Sigmoid colon (tissue), 7 donors: Measurements from ENCODE around the gene CNTN1. TPM values are rescaled to one million over a fixed set of nuclear protein-coding genes. Genes with fewer than 3 reads are reported as not detected.

Experiments
- DNase-seq: peaks from one replicate; pipeline ENCODE4 v3.0.0-alpha.2; 2019
- H3K27ac ChIP-seq, 4 donors: fragments of 200-600 bp; sonication (generic); one replicate each; pipeline ENCODE4 v1.5.1; 2016 to 2019; ENCODE audit warnings: mild to moderate bottlenecking in 1 of 4
- H3K27me3 ChIP-seq, 3 donors: fragments of 200-600 bp; sonication (generic); one replicate each; pipeline ENCODE4 v1.5.1; 2019; ENCODE audit warnings: mild to moderate bottlenecking in 1 of 3
- H3K36me3 ChIP-seq, 4 donors: fragments of 200-600 bp; sonication (generic); one replicate each; pipeline ENCODE4 v1.5.1; 2016 to 2019
- H3K4me1 ChIP-seq, 4 donors: fragments of 200-600 bp; sonication (generic); one replicate each; pipeline ENCODE4 v1.5.1; 2017 to 2019
- H3K4me3 ChIP-seq, 4 donors: fragments of 200-600 bp; sonication (generic); one replicate each; pipeline ENCODE4 v1.5.1; 2017 to 2019; ENCODE audit warnings: mild to moderate bottlenecking in 2 of 4, moderate library complexity in 1 of 4
- H3K9me3 ChIP-seq, 4 donors: fragments of 200-600 bp in 3 of 4; sonication (generic) in 3 of 4; one replicate each; pipeline versions ENCODE4 v1.5.1 to v1.6.1; 2013 to 2019
- CTCF ChIP-seq, 4 experiments: fragments of 450-650 bp in 3 of 4; fragments of 200-600 bp in 1 of 4; IDR thresholded peaks; one replicate each; pipeline ENCODE4 v1.5.1; 2016 to 2019; ENCODE audit warnings: antibody characterized with exemption in 4 of 4, mild to moderate bottlenecking in 3 of 4, moderate library complexity in 2 of 4
- EP300 ChIP-seq, 4 donors: sonication (generic); formaldehyde crosslinking; IDR thresholded peaks; one replicate each; pipeline ENCODE4 v1.6.1; 2017; ENCODE audit warnings: antibody characterized with exemption in 4 of 4
- POLR2A ChIP-seq, 2 donors: fragments of 450-650 bp; IDR thresholded peaks; one replicate each; pipeline ENCODE4 v1.6.1; 2016; ENCODE audit warnings: antibody characterized with exemption in 2 of 2, mild to moderate bottlenecking in 2 of 2, moderate library complexity in 2 of 2
- POLR2AphosphoS5 ChIP-seq, 4 donors: sonication (generic); formaldehyde crosslinking; IDR thresholded peaks; one replicate each; pipeline ENCODE4 v1.6.1; 2017; ENCODE audit warnings: antibody characterized with exemption in 4 of 4
- WGBS, 2 donors: extraction: QIAGEN DNeasy Blood & Tissue Kit; methylation state at CpG; one replicate each; pipeline ENCODE4 v1.1.7; 2013; 5-methylcytosine and 5-hydroxymethylcytosine counted together
- intact Hi-C: fragments of 100-400 bp; cut with DNase I; formaldehyde crosslinking; loops from one replicate; pipeline ENCODE4 v1.15.1; 2023
- polyA plus RNA-seq, 3 donors: library from polyadenylated mRNA; stranded (reverse); fragments of 200-250 nt; gene quantifications; one replicate each; pipeline ENCODE4 v1.2.3, GENCODE V29; 2013
- total RNA-seq, 4 donors: library from RNA; depleted of rRNA; stranded (reverse); fragments of >200 nt; gene quantifications; one replicate each; pipeline ENCODE4 v1.1.0, GENCODE V29; 2016
- donor health status: healthy with polysubstance abuse.
- donor health status: Bipolar disorder and iron deficiency.
- donor health status: healthy.

CNTN1 gene
- total and polyA plus RNA-seq, 7 donors, result 0.46 to 23.2 (median 5.9) TPM

GRCh38 chr12:40820794-40821484, 128.7 kb downstream of the CNTN1 start:
- intact Hi-C loops, result no loop called here
- Histone ChIP-seq H3K4me1 (no peaks in the 10 kb centered on the region), H3K27me3 (no peaks in the 10 kb centered on the region), H3K27ac (no peak overlapping the region), H3K4me3 (no peak overlapping the region), H3K36me3 (no peaks in the 10 kb centered on the region), H3K9me3 (no peaks in the 10 kb centered on the region)
- WGBS, 2 donors, result 27 to 46% methylated on average over 2 of the region's 2 CpGs
- no peak for DNase-seq
- no peak for TF ChIP-seq POLR2AphosphoS5 (IDR thresholded peaks at IDR 0.05)
- no peak for TF ChIP-seq POLR2A (IDR thresholded peaks at IDR 0.05)
- TF ChIP-seq CTCF (IDR thresholded peaks at IDR 0.05), result no peak
- TF ChIP-seq EP300 (IDR thresholded peaks at IDR 0.05), result no peak

- no peaks in the 10 kb centered on the region for H3K36me3 ChIP-seq
- no peaks in the 10 kb centered on the region for H3K9me3 ChIP-seq
- H3K27me3 ChIP-seq, result no peaks in the 10 kb centered on the region
- H3K27ac ChIP-seq, result no peak overlapping the region
- intact Hi-C loops, result no loop called here
- TF ChIP-seq POLR2AphosphoS5 (IDR thresholded peaks at IDR 0.05), result no peak
- TF ChIP-seq POLR2A (IDR thresholded peaks at IDR 0.05), result no peak
- TF ChIP-seq CTCF (IDR thresholded peaks at IDR 0.05), result no peak
- TF ChIP-seq EP300 (IDR thresholded peaks at IDR 0.05), result no peak
- no peak overlapping the region for H3K4me3 ChIP-seq
- no peaks in the 10 kb centered on the region for H3K4me1 ChIP-seq
- no peak for DNase-seq
Measured at GRCh38 chr12:40825156-40825555, 132.9 kb downstream of the CNTN1 start.

GRCh38 chr12:40827683-40828592, 135.7 kb downstream of the CNTN1 start:
- Histone ChIP-seq H3K9me3 (no peaks in the 10 kb centered on the region), H3K4me3 (no peak overlapping the region), H3K27me3 (no peaks in the 10 kb centered on the region), H3K4me1 (no peaks in the 10 kb centered on the region), H3K27ac (no peak overlapping the region), H3K36me3 (no peaks in the 10 kb centered on the region)
- intact Hi-C loops, result no loop called here
- no peak for DNase-seq
- no peak for TF ChIP-seq POLR2AphosphoS5 (IDR thresholded peaks at IDR 0.05)
- TF ChIP-seq POLR2A (IDR thresholded peaks at IDR 0.05), result no peak
- TF ChIP-seq CTCF (IDR thresholded peaks at IDR 0.05), result no peak
- no peak for TF ChIP-seq EP300 (IDR thresholded peaks at IDR 0.05)
- 44 to 51% methylated on average over 17 of the region's 17 CpGs for WGBS, 2 donors

GRCh38 chr12:40828593-40828990, 136.4 kb downstream of the CNTN1 start:
- no peak overlapping the region for H3K4me3 ChIP-seq
- WGBS, 2 donors, result 53 to 70% methylated on average over 5 of the region's 5 CpGs

More at GRCh38 chr12:40828593-40828990, 136.4 kb downstream of the CNTN1 start:
- intact Hi-C loops, result no loop called here
- Histone ChIP-seq H3K9me3 (no peaks in the 10 kb centered on the region), H3K36me3 (no peaks in the 10 kb centered on the region), H3K4me1 (no peaks in the 10 kb centered on the region), H3K27ac (no peak overlapping the region), H3K27me3 (no peaks in the 10 kb centered on the region)
- no peak for TF ChIP-seq POLR2AphosphoS5 (IDR thresholded peaks at IDR 0.05)
- TF ChIP-seq EP300 (IDR thresholded peaks at IDR 0.05), result no peak
- no peak for TF ChIP-seq POLR2A (IDR thresholded peaks at IDR 0.05)
- TF ChIP-seq CTCF (IDR thresholded peaks at IDR 0.05), result no peak
- no peak for DNase-seq
